BLaER1 treated with 17β-estradiol and CSF1 and Interleukin-3, amounts not matched to agents 10 nM and 100 nM (cell line): Measurements from ENCODE around the gene ZNF784.

Source experiments
- H3K27ac ChIP-seq, 11 experiments: shearing (Covaris generic); formaldehyde crosslinking; 2 replicates each; pipeline ENCODE4 v1.8.1; 2022
- H3K27me3 ChIP-seq, 11 experiments: shearing (Covaris generic); formaldehyde crosslinking; 2 replicates each; pipeline ENCODE4 v1.8.1; 2022
- H3K36me3 ChIP-seq, 11 experiments: shearing (Covaris generic); formaldehyde crosslinking; 2 replicates each; pipeline ENCODE4 v1.8.1; 2022
- H3K4me1 ChIP-seq, 10 experiments: shearing (Covaris generic); formaldehyde crosslinking; 2 replicates each; pipeline ENCODE4 v1.8.1; 2022
- H3K4me2 ChIP-seq, 11 experiments: shearing (Covaris generic); formaldehyde crosslinking; 2 replicates each; pipeline ENCODE4 v1.8.1; 2022
- H3K4me3 ChIP-seq, 10 experiments: shearing (Covaris generic); formaldehyde crosslinking; 2 replicates each; pipeline ENCODE4 v1.8.1; 2022
- H3K9ac ChIP-seq, 11 experiments: shearing (Covaris generic); formaldehyde crosslinking; 2 replicates each; pipeline ENCODE4 v1.8.1; 2022
- H3K9me3 ChIP-seq, 11 experiments: shearing (Covaris generic); formaldehyde crosslinking; replicated peaks in 1 of 11; 2 replicates each; pipeline ENCODE4 v1.8.1; 2022
- H4K20me1 ChIP-seq, 11 experiments: shearing (Covaris generic); formaldehyde crosslinking; 2 replicates each; pipeline ENCODE4 v1.8.1; 2022
- Cebpa-rat ChIP-seq, 11 experiments: shearing (Covaris generic); IDR thresholded peaks; 2 replicates each; pipeline ENCODE4 v1.8.1; 2022

Gene ZNF784

GRCh38 chr19:55611300-55611982 is 12.9 kb downstream of the ZNF784 start:
- peaks cover 15 to 66% (median 28%) of the 10 kb centered on the region in 10 experiments for H3K4me1 ChIP-seq
- H3K9me3 ChIP-seq = peaks cover 0 to 6% (median 0%) of the 10 kb centered on the region in 11 experiments; a peak in 1 of 22 replicates
- TF ChIP-seq Cebpa-rat (IDR thresholded peaks at IDR 0.05) = no peak
- H3K36me3 ChIP-seq = peaks cover 48 to 93% (median 66%) of the 10 kb centered on the region in 11 experiments
- H3K27me3 ChIP-seq = no peaks in the 10 kb centered on the region
- H3K4me3 ChIP-seq = no peak overlapping the region
- H3K9ac ChIP-seq = peak overlapping the region in 5 of 11 experiments; percentile 23 to 48 (median 28); a peak in 4 of 22 replicates
- H4K20me1 ChIP-seq = peaks cover 13 to 89% (median 79%) of the 10 kb centered on the region in 11 experiments; a peak in 20 of 22 replicates
- peak overlapping the region in 5 of 11 experiments; percentile 38 to 86 (median 72); a peak in 10 of 22 replicates for H3K4me2 ChIP-seq
- H3K27ac ChIP-seq = peak overlapping the region in 5 of 11 experiments; percentile 3 to 26 (median 13); a peak in 6 of 22 replicates

GRCh38 chr19:55609326-55609725 is 15.0 kb downstream of the ZNF784 start:
- Histone ChIP-seq H3K36me3 (peaks cover 29 to 74% (median 46%) of the 10 kb centered on the region in 11 experiments), H3K9me3 (peaks cover 0 to 6% (median 0%) of the 10 kb centered on the region in 11 experiments; a peak in 1 of 22 replicates), H3K4me2 (no peak overlapping the region; a peak in 1 of 22 replicates), H3K27me3 (no peaks in the 10 kb centered on the region), H3K9ac (no peak overlapping the region), H3K4me1 (peaks cover 24 to 69% (median 36%) of the 10 kb centered on the region in 10 experiments), H3K27ac (no peak overlapping the region), H3K4me3 (no peak overlapping the region), H4K20me1 (peaks cover 13 to 73% (median 67%) of the 10 kb centered on the region in 11 experiments; a peak in 20 of 22 replicates)
- TF ChIP-seq Cebpa-rat (IDR thresholded peaks at IDR 0.05) = no peak

GRCh38 chr19:55606817-55607216 is 17.5 kb downstream of the ZNF784 start:
- Histone ChIP-seq H3K27me3 (no peaks in the 10 kb centered on the region), H4K20me1 (peaks cover 3 to 56% (median 50%) of the 10 kb centered on the region in 11 experiments; a peak in 17 of 22 replicates), H3K4me3 (peak overlapping the region; percentile 75 to 96 (median 87); a peak in 18 of 20 replicates), H3K27ac (peak overlapping the region in 9 of 11 experiments; percentile 5 to 95 (median 93); a peak in 12 of 22 replicates), H3K4me2 (peak overlapping the region; percentile 88 to 99 (median 96)), H3K9ac (peak overlapping the region; percentile 84 to 96 (median 94); a peak in 21 of 22 replicates), H3K4me1 (peaks cover 31 to 78% (median 50%) of the 10 kb centered on the region in 10 experiments), H3K36me3 (peaks cover 35 to 65% (median 45%) of the 10 kb centered on the region in 11 experiments), H3K9me3 (peaks cover 0 to 6% (median 0%) of the 10 kb centered on the region in 11 experiments; a peak in 2 of 22 replicates)
- TF ChIP-seq Cebpa-rat (IDR thresholded peaks at IDR 0.05) = no peak

DNA sequence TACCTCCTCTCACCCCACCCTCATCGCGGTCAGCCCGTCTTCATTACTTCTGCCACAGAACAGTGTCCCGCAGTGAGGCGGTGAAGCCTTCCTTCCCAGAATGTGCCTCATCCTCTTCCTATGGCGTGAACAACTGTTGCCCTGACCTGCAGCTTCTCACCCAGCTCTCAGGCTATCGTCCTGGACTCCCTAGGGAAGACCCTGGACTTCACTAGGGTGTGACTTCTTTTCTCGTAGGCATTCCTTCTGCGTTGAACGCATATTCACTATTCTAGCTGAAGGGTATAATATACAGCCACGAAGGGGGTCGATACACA is 17.9 kb downstream of the ZNF784 start:
- Histone ChIP-seq H3K27me3 (no peaks in the 10 kb centered on the region), H3K4me3 (peak overlapping the region; percentile 75 to 96 (median 87)), H3K36me3 (peaks cover 35 to 61% (median 45%) of the 10 kb centered on the region in 11 experiments), H3K4me2 (peak overlapping the region; percentile 88 to 99 (median 96)), H3K4me1 (peaks cover 34 to 78% (median 49%) of the 10 kb centered on the region in 10 experiments), H3K27ac (peak overlapping the region in 9 of 11 experiments; percentile 5 to 95 (median 93); a peak in 14 of 22 replicates), H4K20me1 (peaks cover 0 to 52% (median 46%) of the 10 kb centered on the region in 11 experiments; a peak in 16 of 22 replicates), H3K9ac (peak overlapping the region; percentile 84 to 96 (median 94)), H3K9me3 (peaks cover 0 to 6% (median 0%) of the 10 kb centered on the region in 11 experiments; a peak in 2 of 22 replicates)
- TF ChIP-seq Cebpa-rat (IDR thresholded peaks at IDR 0.05) = no peak

DNA sequence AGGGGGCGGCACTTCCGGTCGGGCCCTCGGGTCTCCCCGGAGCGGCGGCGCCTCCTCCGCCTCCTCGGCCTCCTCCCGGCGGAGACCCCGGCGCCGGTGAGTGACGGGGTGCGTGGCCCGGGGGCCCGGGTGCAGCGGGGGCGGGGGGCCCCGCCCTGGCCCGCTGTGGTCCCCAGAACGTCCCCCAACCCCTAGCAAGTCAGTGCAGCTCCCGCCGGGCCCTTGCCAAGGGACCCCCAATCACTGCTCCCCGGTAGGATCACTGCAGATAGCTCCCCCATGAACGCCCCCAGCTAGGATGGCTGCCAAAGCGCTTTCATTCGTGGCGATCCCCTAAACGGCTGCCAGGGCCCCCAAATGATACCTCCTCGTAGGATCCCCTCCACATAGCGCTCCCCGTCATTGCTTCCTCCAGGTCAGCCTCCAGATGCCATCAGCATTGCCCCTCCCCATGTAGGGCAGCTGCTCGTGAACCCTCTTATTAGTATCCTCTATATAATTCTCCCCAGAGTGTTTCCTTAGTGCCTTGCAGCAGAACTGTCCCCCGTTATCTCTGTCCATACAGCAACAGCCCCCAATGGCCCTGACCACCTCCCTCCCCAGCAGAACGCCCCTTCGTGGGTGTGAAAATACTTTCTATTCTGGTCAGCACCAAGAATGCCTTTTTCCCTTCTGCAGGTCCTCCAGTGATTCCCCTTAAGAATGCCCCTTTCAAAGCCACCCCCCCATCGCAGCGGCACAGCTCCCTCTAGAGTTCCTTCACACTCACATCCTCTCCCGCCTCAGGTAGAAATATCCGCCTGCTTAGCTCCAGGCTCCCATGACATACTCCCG is 18.5 kb downstream of the ZNF784 start, which contains the start of gene ZNF865:
Gene ZNF865, plus strand, starts transcription at position 11 of the 834 bp plus-strand sequence. CDS start 7,972 bp downstream, outside the sequence.
- H3K36me3 ChIP-seq = peaks cover 31 to 56% (median 44%) of the 10 kb centered on the region in 11 experiments
- peaks cover 0 to 6% (median 0%) of the 10 kb centered on the region in 11 experiments; a peak in 2 of 22 replicates for H3K9me3 ChIP-seq
- H4K20me1 ChIP-seq = peaks cover 0 to 46% (median 41%) of the 10 kb centered on the region in 11 experiments; a peak in 16 of 22 replicates
- no peaks in the 10 kb centered on the region for H3K27me3 ChIP-seq
- H3K27ac ChIP-seq = peak within 1 kb of the TSS; percentile 86 to 95 (median 93)
- peak within 1 kb of the TSS; percentile 75 to 96 (median 87) for H3K4me3 ChIP-seq
- peak within 1 kb of the TSS; percentile 84 to 96 (median 94) for H3K9ac ChIP-seq
- peaks cover 40 to 78% (median 52%) of the 10 kb centered on the region in 10 experiments for H3K4me1 ChIP-seq
- H3K4me2 ChIP-seq = peak within 1 kb of the TSS; percentile 89 to 99 (median 96)
- no peak for TF ChIP-seq Cebpa-rat (IDR thresholded peaks at IDR 0.05)

- Histone ChIP-seq H3K4me2 (peak overlapping the region in 8 of 11 experiments; percentile 71 to 99 (median 90); a peak in 13 of 22 replicates), H3K27me3 (no peaks in the 10 kb centered on the region), H3K9ac (peak overlapping the region; percentile 84 to 96 (median 94)), H3K27ac (peak overlapping the region; percentile 86 to 95 (median 93)), H3K9me3 (peaks cover 0 to 6% (median 0%) of the 10 kb centered on the region in 11 experiments; a peak in 2 of 22 replicates), H3K4me1 (peaks cover 42 to 74% (median 55%) of the 10 kb centered on the region in 10 experiments), H3K4me3 (peak overlapping the region; percentile 75 to 96 (median 87)), H3K36me3 (peaks cover 26 to 50% (median 38%) of the 10 kb centered on the region in 11 experiments), H4K20me1 (peaks cover 0 to 40% (median 36%) of the 10 kb centered on the region in 11 experiments; a peak in 15 of 22 replicates)
- TF ChIP-seq Cebpa-rat (IDR thresholded peaks at IDR 0.05) = no peak
These were observed 19.1 kb downstream of the ZNF784 start for GRCh38 chr19:55605207-55605636.

DNA sequence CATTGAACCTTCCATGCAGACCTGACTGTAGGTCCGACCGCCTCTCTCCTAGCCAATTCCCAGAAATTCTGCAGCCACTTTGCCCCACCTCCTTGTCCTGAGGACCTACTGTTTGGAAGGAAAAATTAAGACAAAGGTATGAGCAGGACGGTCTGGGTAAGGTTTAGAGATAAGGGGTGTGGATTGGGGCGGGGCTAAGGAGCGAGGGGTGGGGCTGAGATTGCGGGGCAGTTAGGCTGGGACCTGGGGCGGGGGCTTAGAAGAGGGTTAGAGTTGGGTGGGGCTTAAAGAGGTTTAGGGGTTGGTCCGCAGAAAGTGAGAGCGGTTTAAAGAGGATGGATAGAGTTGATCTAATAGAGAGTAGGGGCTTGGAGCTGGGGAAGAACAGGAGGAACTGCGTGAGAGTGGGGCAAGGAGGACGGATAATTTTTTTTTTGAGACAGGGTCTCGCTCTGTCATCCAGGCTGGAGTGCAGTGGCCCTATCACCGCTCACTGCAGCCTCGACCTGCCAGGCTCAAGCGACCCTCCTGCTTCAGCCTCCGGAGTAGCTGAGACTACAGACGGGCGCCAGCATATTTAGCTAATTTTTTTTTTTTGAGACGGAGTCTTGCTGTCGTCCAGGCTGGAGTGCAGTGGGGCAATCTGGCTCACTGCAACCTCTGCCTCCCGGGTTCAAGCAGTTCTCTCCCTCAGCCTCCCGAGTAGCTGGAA is 20.6 kb downstream of the ZNF784 start:
- TF ChIP-seq Cebpa-rat (IDR thresholded peaks at IDR 0.05) = no peak
- peak overlapping the region; percentile 75 to 96 (median 87); a peak in 19 of 20 replicates for H3K4me3 ChIP-seq
- H3K27ac ChIP-seq = peak overlapping the region; percentile 86 to 95 (median 93); a peak in 20 of 22 replicates
- peaks cover 0 to 4% (median 0%) of the 10 kb centered on the region in 11 experiments; a peak in 1 of 22 replicates for H3K9me3 ChIP-seq
- H3K9ac ChIP-seq = peak overlapping the region; percentile 69 to 96 (median 90); a peak in 19 of 22 replicates
- peaks cover 42 to 65% (median 55%) of the 10 kb centered on the region in 10 experiments for H3K4me1 ChIP-seq
- H4K20me1 ChIP-seq = peaks cover 0 to 25% (median 22%) of the 10 kb centered on the region in 11 experiments; a peak in 12 of 22 replicates
- peaks cover 11 to 35% (median 25%) of the 10 kb centered on the region in 11 experiments; a peak in 20 of 22 replicates for H3K36me3 ChIP-seq
- peak overlapping the region; percentile 71 to 99 (median 92) for H3K4me2 ChIP-seq
- no peaks in the 10 kb centered on the region for H3K27me3 ChIP-seq
